Cardiac atrium fibroblast (primary cell): ENCODE data around the gene TF. TPM values are rescaled to one million over a fixed set of nuclear protein-coding genes. Genes with fewer than 3 reads are reported as not detected.

Experiments
- total RNA-seq: library from RNA; depleted of rRNA; stranded (reverse); fragments of >200 nt; gene quantifications from 2 replicates; pipeline ENCODE4 v1.2.3, GENCODE V29; 2015

The TF gene
- total RNA-seq = under 0.01 TPM in 2 replicates

GRCh38 chr3:133745981-133746711 is at the start of gene TF:
Gene TF, plus strand, starts transcription at chr3:133746393. Its CDS starts 48 bp downstream, at chr3:133746441.

GRCh38 chr3:133805702-133806475 is 59.7 kb downstream of the TF start, which contains the start of gene SRPRB:
Gene SRPRB, plus strand, starts transcription at chr3:133805815. Its CDS starts 34 bp downstream, at chr3:133805849.

Other genes with a start within 250 kb of the TF start
- gene CDV3, start 172.7 kb upstream of the TF start, total RNA-seq = 129 and 142 TPM in 2 replicates
- gene TOPBP1, start 84.5 kb upstream of the TF start, total RNA-seq = 15.5 and 21.4 TPM in 2 replicates
- 84.5 and 92.7 TPM in 2 replicates for gene SRPRB, start 59.4 kb downstream of the TF start, total RNA-seq
- gene RAB6B, start 149.5 kb downstream of the TF start, total RNA-seq = 0.54 and 0.81 TPM in 2 replicates